Chondrocyte (in vitro differentiated cells): Measurements from ENCODE around the gene KLF18. TPM values are rescaled to one million over a fixed set of nuclear protein-coding genes. Genes with fewer than 3 reads are reported as not detected.

Experiments
- DNase-seq: peaks from one replicate; pipeline ENCODE4 v3.0.0; 2021; ENCODE audit warnings: mixed read lengths, low spot score
- H3K27ac Mint-ChIP-seq: one replicate; pipeline ENCODE4 v1.8.0; 2021; ENCODE audit warnings: mild to moderate bottlenecking, moderate library complexity, mixed read lengths; ENCODE audit not compliant: unreplicated experiment
- H3K27me3 Mint-ChIP-seq: 2 replicates; pipeline ENCODE4 v1.8.0; 2021; ENCODE audit warnings: low read depth, mixed read lengths
- H3K36me3 Mint-ChIP-seq: 2 replicates; pipeline ENCODE4 v1.8.0; 2021; ENCODE audit warnings: low read depth, mixed read lengths
- H3K4me1 Mint-ChIP-seq: 2 replicates; pipeline ENCODE4 v1.8.0; 2021; ENCODE audit warnings: low read depth, mild to moderate bottlenecking, mixed read lengths
- H3K4me3 Mint-ChIP-seq: one replicate; pipeline ENCODE4 v1.8.0; 2021; ENCODE audit warnings: mild to moderate bottlenecking, moderate library complexity, mixed read lengths; ENCODE audit not compliant: unreplicated experiment
- H3K9me3 Mint-ChIP-seq: 2 replicates; pipeline ENCODE4 v1.8.0; 2021; ENCODE audit warnings: low read depth, mixed read lengths
- CTCF ChIP-seq: fragments of 200-600 bp; sonication (generic); IDR thresholded peaks from 2 replicates; pipeline ENCODE4 v1.5.0; 2021; ENCODE audit warnings: antibody characterized with exemption, mild to moderate bottlenecking, moderate library complexity
- total RNA-seq: library from RNA; stranded (reverse); gene quantifications from 3 replicates; pipeline ENCODE4 v1.2.1, GENCODE V29; 2021

The KLF18 gene
- total RNA-seq, 1 donor from 2014 or later, result not detected

- H3K4me1 Mint-ChIP-seq, result peaks cover 10% of the 10 kb centered on the region
- peaks cover 12% of the 10 kb centered on the region for H3K27me3 Mint-ChIP-seq
- no peak overlapping the region for H3K27ac Mint-ChIP-seq
- no peak overlapping the region for H3K4me3 Mint-ChIP-seq
- no peak for DNase-seq
- no peak for TF ChIP-seq CTCF
- no peaks in the 10 kb centered on the region for H3K36me3 Mint-ChIP-seq
- H3K9me3 Mint-ChIP-seq, result peaks cover 8% of the 10 kb centered on the region
Observed at GRCh38 chr1:44090429-44091252, 50.8 kb downstream of the KLF18 start.

- no peak for TF ChIP-seq CTCF
- no peak overlapping the region for H3K27ac Mint-ChIP-seq
- peaks cover 9% of the 10 kb centered on the region for H3K9me3 Mint-ChIP-seq
Observed at GRCh38 chr1:44089371-44090048, 51.9 kb downstream of the KLF18 start.

More at GRCh38 chr1:44089371-44090048, 51.9 kb downstream of the KLF18 start:
- Mint-ChIP-seq H3K4me3 (no peak overlapping the region), H3K27me3 (peaks cover 12% of the 10 kb centered on the region), H3K4me1 (peaks cover 14% of the 10 kb centered on the region), H3K36me3 (no peaks in the 10 kb centered on the region)
- DNase-seq, result no peak

Other genes starting within 250 kb of the KLF18 start
- gene ARTN, start 207.8 kb downstream of the KLF18 start, total RNA-seq, result 0.50 to 1.6 TPM (median 0.69 TPM) in 3 replicates
- 33.4 to 39.2 TPM (median 38.8 TPM) in 3 replicates for gene IPO13, start 194.7 kb downstream of the KLF18 start, total RNA-seq
- gene DPH2, start 171.6 kb downstream of the KLF18 start, total RNA-seq, result 22.2 to 27.3 TPM (median 22.4 TPM) in 3 replicates
- 112 to 123 TPM (median 122 TPM) in 3 replicates for gene ATP6V0B, start 166.7 kb downstream of the KLF18 start, total RNA-seq
- gene B4GALT2, start 162.4 kb downstream of the KLF18 start, total RNA-seq, result 94.8 to 109 TPM (median 99.4 TPM) in 3 replicates
- 5.4 to 6.8 TPM (median 6.3 TPM) in 3 replicates for gene CCDC24, start 150.0 kb downstream of the KLF18 start, total RNA-seq
- 8.4 to 67.3 TPM (median 61.7 TPM) in 3 replicates for gene SLC6A9, start 110.2 kb downstream of the KLF18 start, total RNA-seq
- gene KLF17, start 22.8 kb downstream of the KLF18 start, total RNA-seq, result 0.18 TPM in 1 of 3 replicates, not detected in the others
- 29.1 to 41.6 TPM (median 33.1 TPM) in 3 replicates for gene DMAP1, start 71.8 kb upstream of the KLF18 start, total RNA-seq
- gene ERI3, start 213.6 kb upstream of the KLF18 start, total RNA-seq, result 46.0 to 65.3 TPM (median 47.7 TPM) in 3 replicates